Left ventricle myocardium superior (tissue), 1 donor: ENCODE data around the gene ABHD4. TPM values are rescaled to one million over a fixed set of nuclear protein-coding genes. Genes with fewer than 3 reads are reported as not detected.
"Not testable (repeated sequence)": the region's sequence is repeated elsewhere in the genome, so short reads cannot be mapped to it uniquely, and the experiment has no call there.

Source experiments
- ATAC-seq: fragments of 200-7000 bp; cut with Tn5 transposase; one replicate; pipeline ENCODE4 v1.9.1; 2020; ENCODE audit warnings: mild to moderate bottlenecking, moderate library complexity
- DNase-seq: peaks from one replicate; pipeline ENCODE4 v3.0.0-alpha.2; 2020
- intact Hi-C: fragments of 100-400 bp; cut with micrococcal nuclease; formaldehyde crosslinking; loops from one replicate; pipeline ENCODE4 v1.11.0; 2022
- total RNA-seq: library from RNA; stranded (reverse); fragmentation: NEBNext Ultra II Directional; extraction: Animal tissue kit (Norgen Biotek cat#: 25700); gene quantifications from one replicate; pipeline ENCODE4 v1.2.1, GENCODE V29; 2021
- donor health status: DM: no; HTN: yes; CAD: no; lungs with severe emphysema.

ABHD4 gene
- total RNA-seq, 1 donor from 2014 or later: 24.5 TPM

DNA sequence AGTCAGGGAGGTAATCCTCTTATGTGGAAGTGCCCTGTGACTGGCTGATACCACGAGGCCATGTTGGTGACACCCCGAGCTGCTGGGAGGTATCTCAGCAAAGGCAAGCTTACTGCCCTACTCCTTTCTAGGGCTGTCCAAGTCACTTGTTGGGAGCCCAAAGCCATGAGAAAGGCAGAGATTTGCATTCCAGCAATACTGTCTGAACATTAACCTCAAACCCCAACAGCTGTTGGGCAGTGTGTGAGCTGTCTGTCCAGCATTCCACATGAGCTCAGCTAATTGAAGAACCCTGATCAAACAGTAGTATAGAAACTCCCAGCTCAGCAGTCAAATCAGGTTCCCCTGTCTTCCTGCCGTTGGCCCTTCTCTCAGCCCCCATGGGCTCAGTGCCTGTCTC, 9.2 kb downstream of the ABHD4 start:
- intact Hi-C loops: no loop called here

GRCh38 chr14:22610931-22611330, 12.8 kb downstream of the ABHD4 start:
- DNase-seq: no peak
- no peak for ATAC-seq
- intact Hi-C loops: no loop called here

More for the DNA sequence above, 9.2 kb downstream of the ABHD4 start:
- ATAC-seq: no peak
- no peak for DNase-seq

GRCh38 chr14:22613106-22613695, 15.1 kb downstream of the ABHD4 start:
- no peak for ATAC-seq
- intact Hi-C loops: no loop called here

GRCh38 chr14:22613736-22614239, 15.7 kb downstream of the ABHD4 start:
- no peak for DNase-seq
- intact Hi-C loops: no loop called here
- ATAC-seq: no peak

More at GRCh38 chr14:22613106-22613695, 15.1 kb downstream of the ABHD4 start:
- no peak for DNase-seq

DNA sequence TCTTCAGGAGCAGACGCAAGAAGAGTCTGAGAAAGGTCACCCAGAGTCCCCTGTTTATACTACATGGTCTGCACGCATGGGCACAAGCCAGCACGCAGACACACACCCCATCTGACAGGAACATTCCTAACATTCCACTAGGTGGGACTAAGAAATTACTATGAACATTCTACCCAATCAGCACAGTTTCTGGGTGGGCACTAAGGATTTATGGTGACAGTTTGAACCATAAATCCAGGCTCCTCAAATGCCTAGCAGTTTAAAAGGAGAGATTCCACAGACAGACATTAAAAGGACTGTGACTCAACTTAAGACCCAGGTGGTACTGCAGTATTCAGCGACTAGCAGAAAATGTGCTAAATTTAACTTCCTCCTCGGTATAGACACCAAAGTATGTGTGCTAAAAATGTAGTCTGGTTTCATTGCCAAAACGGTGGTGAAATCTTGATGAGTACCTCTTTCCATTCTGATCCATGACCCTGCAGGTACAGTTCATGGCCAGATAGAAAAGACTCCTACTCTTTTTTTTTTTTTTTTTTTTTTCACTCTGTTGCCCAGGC, 16.2 kb downstream of the ABHD4 start:
- intact Hi-C loops: no loop called here
- ATAC-seq (peak; percentile 51), DNase-seq (no peak)

- DNase-seq, ATAC-seq, intact Hi-C loops: not testable (repeated sequence)
Measured at GRCh38 chr14:22615765-22616164, 17.7 kb downstream of the ABHD4 start.

DNA sequence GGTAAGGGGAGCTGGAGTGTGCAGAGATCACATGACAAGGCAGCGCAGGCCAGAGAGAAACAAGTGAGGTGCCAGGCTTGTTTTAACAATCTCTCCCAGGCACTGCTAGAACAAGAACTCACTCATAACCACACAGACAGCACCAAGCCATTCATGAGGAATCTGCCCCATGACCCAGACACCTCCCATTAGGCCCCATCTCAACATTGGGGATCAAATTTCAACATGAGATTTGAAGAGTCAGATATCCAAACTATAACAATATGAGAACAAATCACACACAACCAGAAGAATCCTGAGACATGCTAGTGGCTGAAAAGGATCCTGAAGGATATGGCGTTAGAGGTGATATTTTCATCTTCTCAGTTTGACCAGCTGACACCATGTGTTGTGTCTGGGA, 24.2 kb downstream of the ABHD4 start:
- DNase-seq: no peak
- ATAC-seq: no peak
- intact Hi-C loops: no loop called here

- DNase-seq: no peak
- intact Hi-C loops: no loop called here
- no peak for ATAC-seq
Measured at GRCh38 chr14:22623047-22623446, 24.9 kb downstream of the ABHD4 start.

- intact Hi-C loops: no loop called here
- DNase-seq (no peak), ATAC-seq (no peak)
Measured at GRCh38 chr14:22626590-22626989, 28.5 kb downstream of the ABHD4 start.

DNA sequence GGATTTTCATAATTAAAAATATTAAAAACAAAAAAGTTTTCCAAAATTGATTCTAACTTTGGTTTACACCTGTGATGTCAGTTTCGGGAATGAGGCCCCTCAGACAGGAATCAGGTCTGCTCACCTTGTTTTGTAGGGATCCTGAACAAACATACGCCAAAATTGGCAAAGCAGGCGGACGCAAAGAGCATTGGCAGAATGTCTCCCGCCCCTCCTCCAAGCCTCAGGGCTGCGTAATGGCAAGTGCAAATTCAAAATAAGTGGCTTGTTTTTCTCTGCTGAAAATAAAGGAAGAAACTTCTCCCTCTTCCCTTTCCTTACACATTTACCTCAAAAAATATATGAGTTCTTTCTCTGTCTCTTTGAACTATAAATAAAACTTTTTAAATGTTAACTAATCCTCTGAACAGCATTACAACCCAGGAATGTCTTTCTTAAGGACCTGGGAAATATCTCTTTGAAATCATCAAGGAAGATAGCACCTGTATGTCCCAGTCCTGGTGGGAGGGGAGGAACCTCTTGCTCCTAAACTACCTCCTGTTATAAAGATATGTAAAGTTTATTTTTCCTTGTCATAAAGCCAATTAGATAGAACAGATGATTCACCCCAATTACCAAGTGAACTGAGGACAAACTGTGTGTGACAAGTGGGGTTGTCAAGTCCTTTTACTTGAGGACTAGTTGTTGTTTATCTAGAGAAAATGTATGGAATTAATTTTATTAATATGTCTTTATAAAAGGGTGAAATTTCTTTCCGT, 29.6 kb downstream of the ABHD4 start:
- intact Hi-C loops: no loop called here
- DNase-seq: no peak
- ATAC-seq: no peak

DNA sequence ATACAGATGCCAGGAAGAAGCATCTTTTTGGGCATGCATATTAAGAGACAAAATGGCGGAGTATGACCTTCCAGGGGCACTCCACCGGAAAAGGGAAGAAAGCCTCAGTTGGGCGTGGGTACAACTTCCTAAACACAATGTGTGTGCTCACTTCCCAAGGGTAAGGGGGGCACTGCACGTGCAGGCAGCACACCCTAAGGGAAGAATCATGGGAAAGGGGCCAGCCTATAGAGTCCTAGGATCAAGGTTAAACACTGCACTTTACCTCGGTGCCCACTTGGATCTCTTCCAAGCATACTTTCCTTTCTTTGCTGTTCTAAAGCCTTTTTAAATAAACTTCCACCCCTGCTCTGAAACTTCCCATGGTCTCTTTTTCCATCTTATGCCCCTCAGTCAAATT, 31.3 kb downstream of the ABHD4 start:
- intact Hi-C loops: no loop called here
- no peak for DNase-seq
- no peak for ATAC-seq

DNA sequence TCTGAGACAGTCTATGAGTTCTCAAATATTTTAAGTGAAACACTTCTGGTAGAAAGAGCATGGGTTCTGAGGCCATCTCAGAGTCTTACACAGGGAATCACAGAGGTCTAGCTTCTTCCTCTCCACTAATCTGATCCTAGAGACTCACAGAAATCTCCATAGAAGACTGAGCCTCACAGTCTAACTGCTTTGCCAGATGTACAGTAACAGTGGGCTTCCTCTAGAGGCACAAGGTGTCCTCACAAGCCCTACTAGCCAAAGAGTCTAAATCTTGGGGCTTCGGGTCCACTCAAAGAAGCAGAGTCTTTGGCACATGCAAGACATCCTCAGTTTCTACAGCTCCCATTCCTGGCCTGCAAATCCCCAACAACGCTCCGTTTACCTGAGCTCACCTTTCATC, 32.0 kb downstream of the ABHD4 start:
- ATAC-seq: no peak
- no peak for DNase-seq

DNA sequence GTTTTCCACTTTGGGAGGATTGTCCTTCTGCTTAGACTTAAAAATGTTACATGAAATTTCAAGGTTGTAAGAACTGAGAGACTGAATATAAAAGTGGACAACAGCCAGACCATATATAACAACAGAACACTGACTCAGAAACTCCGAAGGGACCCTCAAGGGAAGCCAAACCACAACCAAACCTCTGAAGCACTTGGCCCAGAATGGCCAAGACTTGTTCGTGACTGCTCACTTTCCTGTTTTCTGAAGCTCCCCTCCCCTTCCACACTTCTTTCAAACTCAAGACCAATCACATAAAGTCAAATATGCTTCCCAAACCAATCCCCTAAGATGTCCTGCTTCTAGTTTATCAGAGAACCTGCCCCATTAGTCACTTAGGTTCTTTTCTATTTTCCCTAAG, 32.4 kb downstream of the ABHD4 start:
- intact Hi-C loops: no loop called here
- ATAC-seq (no peak), DNase-seq (no peak)

More for the DNA sequence above, 32.0 kb downstream of the ABHD4 start:
- intact Hi-C loops: no loop called here

DNA sequence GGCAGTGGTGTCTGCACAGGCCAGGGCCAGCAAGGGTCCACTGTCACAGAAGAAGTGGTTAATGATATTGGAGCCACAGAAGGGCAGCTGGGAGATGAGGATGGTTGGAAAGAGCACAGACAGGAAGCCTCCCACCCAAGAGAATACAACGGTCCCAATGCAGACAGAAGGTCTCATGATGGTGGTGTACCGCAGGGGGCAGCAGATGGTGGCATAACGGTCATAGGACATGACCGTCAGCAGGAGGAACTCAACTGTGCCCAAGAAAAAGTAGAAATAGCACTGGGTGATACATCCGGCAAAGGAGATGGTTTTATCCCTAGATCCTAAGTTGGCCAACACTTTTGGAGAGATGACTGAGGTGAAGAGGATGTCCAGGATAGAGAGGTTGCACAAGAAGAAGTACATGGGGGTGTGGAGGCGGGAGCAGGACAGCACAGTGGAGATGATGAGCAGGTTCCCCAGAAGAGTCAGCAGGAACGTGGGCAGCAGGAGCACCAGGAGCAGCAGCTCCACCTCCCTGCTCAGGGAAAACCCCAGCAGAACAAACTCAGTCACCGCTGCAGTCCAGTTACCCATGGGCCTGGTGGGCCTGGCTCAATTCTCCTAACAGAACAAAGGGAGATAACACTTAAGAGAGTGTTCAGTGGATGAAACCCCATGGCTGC, 36.3 kb downstream of the ABHD4 start:
- ATAC-seq: no peak
- no peak for DNase-seq
- intact Hi-C loops: no loop called here

DNA sequence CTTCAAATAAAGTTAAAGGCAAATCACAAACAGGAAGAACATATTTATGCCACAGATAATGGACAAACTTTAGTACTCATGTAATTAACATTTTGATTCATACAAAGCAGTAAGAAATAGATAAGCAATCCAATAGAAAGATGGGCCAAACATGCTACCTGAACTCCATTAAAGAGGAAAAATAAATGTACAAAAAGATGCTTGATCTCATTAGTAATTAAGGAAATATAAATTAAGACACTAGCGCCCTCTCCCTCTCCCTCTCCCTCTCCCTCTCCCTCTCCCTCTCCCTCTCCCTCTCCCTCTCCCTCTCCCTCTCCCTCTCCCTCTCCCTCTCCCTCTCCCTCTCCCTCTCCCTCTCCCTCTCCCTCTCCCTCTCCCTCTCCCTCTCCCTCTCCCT, 37.9 kb downstream of the ABHD4 start:
- intact Hi-C loops, DNase-seq, ATAC-seq: not testable (repeated sequence)

GRCh38 chr14:22640192-22640591, 42.1 kb downstream of the ABHD4 start:
- ATAC-seq (no peak), DNase-seq (no peak)
- intact Hi-C loops: loop anchor here (10.0 kb wide), 1 partner anchor 245 kb away; no protein-coding TSS in a partner anchor

- DNase-seq (no peak), ATAC-seq (no peak)
- intact Hi-C loops: loop anchor here (10.0 kb wide), 1 partner anchor 247 kb away; no protein-coding TSS in a partner anchor
Measured at GRCh38 chr14:22641846-22642245, 43.7 kb downstream of the ABHD4 start.

DNA sequence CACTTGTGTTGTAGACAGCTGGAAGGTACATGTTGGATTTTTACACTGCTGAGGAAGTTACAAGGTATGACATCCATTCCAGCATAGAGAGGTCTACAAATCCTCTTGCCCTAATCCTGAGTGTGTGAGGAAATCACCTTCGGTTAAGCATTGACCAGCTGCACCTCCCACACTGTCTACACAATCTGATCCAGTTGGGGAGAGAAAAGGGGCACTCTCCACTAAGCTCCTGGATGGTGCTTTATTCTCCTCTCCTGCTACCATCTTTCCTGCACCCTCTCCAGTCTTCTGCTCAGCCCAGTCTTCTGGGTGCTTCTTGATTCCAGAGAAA, 46.2 kb downstream of the ABHD4 start, which contains the start of gene OR6J1:
TSS of gene OR6J1 (minus strand) at position 48 of the 331 bp plus-strand sequence. CDS start 9,541 bp downstream, outside the sequence.
- intact Hi-C loops: loop anchor here (10.0 kb wide), 1 partner anchor 249 kb away; no protein-coding TSS in a partner anchor
- ATAC-seq (no peak), DNase-seq (no peak)

- intact Hi-C loops: loop anchor here (10.0 kb wide), 1 partner anchor 252 kb away; no protein-coding TSS in a partner anchor
Measured at GRCh38 chr14:22646570-22647254, 48.6 kb downstream of the ABHD4 start.

More at GRCh38 chr14:22646570-22647254, 48.6 kb downstream of the ABHD4 start:
- ATAC-seq: no peak
- DNase-seq: no peak
